HG03378 (cell line): ENCODE data around the gene DNAJB6.
"Not testable (repeated sequence)": the region's sequence is repeated elsewhere in the genome, so short reads cannot be mapped to it uniquely, and the experiment has no call there.

Source experiments
- ATAC-seq: cut with Tn5 transposase; IDR thresholded peaks from one replicate; pipeline ENCODE4 v1.9.1; 2021; ENCODE audit warnings: mild to moderate bottlenecking, moderate library complexity; ENCODE audit not compliant: unreplicated experiment

DNAJB6 gene

GRCh38 chr7:157438121-157439025, 101.6 kb downstream of the DNAJB6 start:
- no peak for ATAC-seq

- no peak for ATAC-seq
Observed at GRCh38 chr7:157439149-157439548, 102.3 kb downstream of the DNAJB6 start.

GRCh38 chr7:157439761-157440160, 103.0 kb downstream of the DNAJB6 start:
- ATAC-seq: no peak

GRCh38 chr7:157440346-157441022, 103.7 kb downstream of the DNAJB6 start:
- no peak for ATAC-seq

GRCh38 chr7:157441023-157441399, 104.2 kb downstream of the DNAJB6 start:
- ATAC-seq: no peak

- no peak for ATAC-seq
Observed at GRCh38 chr7:157442456-157442855, 105.7 kb downstream of the DNAJB6 start.

GRCh38 chr7:157442993-157443831, 106.4 kb downstream of the DNAJB6 start:
- ATAC-seq: no peak

GRCh38 chr7:157444011-157444842, 107.4 kb downstream of the DNAJB6 start:
- no peak for ATAC-seq

- ATAC-seq: no peak
Observed at GRCh38 chr7:157444843-157445135, 108.0 kb downstream of the DNAJB6 start.

GRCh38 chr7:157445246-157445955, 108.6 kb downstream of the DNAJB6 start:
- ATAC-seq: no peak

GRCh38 chr7:157445956-157446295, 109.1 kb downstream of the DNAJB6 start:
- ATAC-seq: no peak

GRCh38 chr7:157446322-157446721, 109.5 kb downstream of the DNAJB6 start:
- ATAC-seq: no peak

GRCh38 chr7:157454003-157454402, 117.2 kb downstream of the DNAJB6 start:
- not testable (repeated sequence) for ATAC-seq

- ATAC-seq: no peak
Observed at GRCh38 chr7:157457355-157458253, 120.8 kb downstream of the DNAJB6 start.

GRCh38 chr7:157458254-157458633, 121.4 kb downstream of the DNAJB6 start:
- no peak for ATAC-seq

- ATAC-seq: no peak
Observed at GRCh38 chr7:157459966-157460365, 123.2 kb downstream of the DNAJB6 start.

GRCh38 chr7:157460721-157461120, 123.9 kb downstream of the DNAJB6 start:
- no peak for ATAC-seq

GRCh38 chr7:157461573-157462418, 125.0 kb downstream of the DNAJB6 start:
- no peak for ATAC-seq
